ENCODE results near the gene CRYGN. TPM values are rescaled to one million over a fixed set of nuclear protein-coding genes. Genes with fewer than 3 reads are reported as not detected.

Gene CRYGN
- total and polyA plus RNA-seq, 2 experiments from 2014 or later = 0.24 TPM; not detected in 1

DNA sequence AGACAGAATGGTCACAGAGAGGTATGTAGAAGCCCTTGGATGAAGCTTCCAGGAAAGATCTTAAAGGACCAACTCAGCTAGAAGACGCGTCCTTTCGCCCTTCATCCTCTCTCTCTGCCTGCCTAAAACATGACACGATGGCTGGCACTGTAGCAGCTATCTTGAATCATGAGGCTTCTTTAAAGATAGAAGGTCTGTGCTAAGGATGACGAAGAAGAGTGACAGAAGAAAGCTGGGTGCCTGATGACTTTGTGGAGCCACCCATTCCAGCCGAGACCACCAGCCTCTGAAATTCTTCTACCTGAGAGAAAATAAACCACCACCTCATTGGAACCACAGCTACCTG, 55.6 kb downstream of the CRYGN start:
- Histone ChIP-seq H3K4me1 (ENCODE audit: insufficient read depth) (peaks cover 10% of the 10 kb centered on the region), H4K20me1 (ENCODE audit: insufficient read depth, poor library complexity, severe bottlenecking) (no peaks in the 10 kb centered on the region), H3K27ac (no peak overlapping the region), H3K9me2 (replicated peaks; ENCODE audit: insufficient read depth) (no peaks in the 10 kb centered on the region), H2AFZ (no peak overlapping the region), H3K4me2 (no peak overlapping the region), H3K4me3 (no peak overlapping the region), H3K79me2 (no peaks in the 10 kb centered on the region), H3K9me3 (ENCODE audit: low read depth) (no peaks in the 10 kb centered on the region), H3K27me3 (peaks cover 31% of the 10 kb centered on the region), H3K36me3 (replicated peaks; ENCODE audit: insufficient read depth, low read depth) (no peaks in the 10 kb centered on the region)
- WGBS (ENCODE audit: low lambda C conversion rate, missing lambda C conversion rate) = 85% methylated on average over 6 of the region's 6 CpGs
- no peak for TF ChIP-seq EZH2phosphoT487 (IDR thresholded peaks at IDR 0.05; ENCODE audit: low read depth, severe bottlenecking, unreplicated experiment)
- TF ChIP-seq EZH2 (IDR thresholded peaks at IDR 0.05; ENCODE audit: borderline replicate concordance) = no peak
- TF ChIP-seq, protein P1, sequence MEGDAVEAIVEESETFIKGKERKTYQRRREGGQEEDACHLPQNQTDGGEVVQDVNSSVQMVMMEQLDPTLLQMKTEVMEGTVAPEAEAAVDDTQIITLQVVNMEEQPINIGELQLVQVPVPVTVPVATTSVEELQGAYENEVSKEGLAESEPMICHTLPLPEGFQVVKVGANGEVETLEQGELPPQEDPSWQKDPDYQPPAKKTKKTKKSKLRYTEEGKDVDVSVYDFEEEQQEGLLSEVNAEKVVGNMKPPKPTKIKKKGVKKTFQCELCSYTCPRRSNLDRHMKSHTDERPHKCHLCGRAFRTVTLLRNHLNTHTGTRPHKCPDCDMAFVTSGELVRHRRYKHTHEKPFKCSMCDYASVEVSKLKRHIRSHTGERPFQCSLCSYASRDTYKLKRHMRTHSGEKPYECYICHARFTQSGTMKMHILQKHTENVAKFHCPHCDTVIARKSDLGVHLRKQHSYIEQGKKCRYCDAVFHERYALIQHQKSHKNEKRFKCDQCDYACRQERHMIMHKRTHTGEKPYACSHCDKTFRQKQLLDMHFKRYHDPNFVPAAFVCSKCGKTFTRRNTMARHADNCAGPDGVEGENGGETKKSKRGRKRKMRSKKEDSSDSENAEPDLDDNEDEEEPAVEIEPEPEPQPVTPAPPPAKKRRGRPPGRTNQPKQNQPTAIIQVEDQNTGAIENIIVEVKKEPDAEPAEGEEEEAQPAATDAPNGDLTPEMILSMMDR (IDR thresholded peaks at IDR 0.05; ENCODE audit: poor library complexity) = no peak
- DNase-seq (ENCODE audit: low spot score) = no peak

DNA sequence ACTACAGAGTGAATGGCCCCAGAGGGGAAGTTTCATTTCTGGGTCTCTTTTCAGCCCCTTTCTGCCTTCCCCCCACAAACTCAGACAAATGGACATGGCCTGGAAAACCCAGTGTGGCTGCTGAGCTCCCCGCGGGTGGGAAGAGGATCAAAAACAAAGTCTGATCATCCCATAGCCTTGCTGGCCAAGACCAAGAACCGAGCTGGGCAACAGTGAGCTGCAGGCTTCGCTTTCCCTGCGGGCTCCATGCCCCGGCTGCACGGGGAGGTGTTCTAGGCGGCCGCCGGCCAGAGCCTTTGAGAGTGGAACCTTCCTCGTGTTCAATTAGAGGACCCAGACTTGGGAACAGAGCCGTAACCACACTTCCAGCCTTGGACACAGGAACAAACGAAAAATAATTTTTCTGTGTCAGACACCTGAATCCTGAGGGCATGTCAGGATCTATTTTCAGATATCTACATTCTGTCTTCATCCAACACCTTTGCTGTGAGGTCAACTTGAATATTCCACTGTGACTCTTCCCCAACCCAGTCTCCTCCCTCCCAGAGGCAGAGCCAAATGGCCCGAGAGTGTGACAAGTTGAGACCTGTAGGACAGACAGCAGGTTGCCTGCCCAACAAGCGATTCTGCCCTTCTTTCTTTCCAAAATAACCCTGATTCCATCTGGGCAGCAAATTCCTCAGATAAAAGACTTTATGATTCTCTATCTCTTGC, 56.1 kb downstream of the CRYGN start:
- Histone ChIP-seq H3K9me3 (ENCODE audit: low read depth) (no peaks in the 10 kb centered on the region), H3K4me3 (no peak overlapping the region), H3K36me3 (replicated peaks; ENCODE audit: insufficient read depth, low read depth) (no peaks in the 10 kb centered on the region), H3K27ac (no peak overlapping the region), H3K9me2 (replicated peaks; ENCODE audit: insufficient read depth) (no peaks in the 10 kb centered on the region), H3K79me2 (no peaks in the 10 kb centered on the region), H2AFZ (no peak overlapping the region), H3K4me2 (no peak overlapping the region), H4K20me1 (ENCODE audit: insufficient read depth, poor library complexity, severe bottlenecking) (no peaks in the 10 kb centered on the region), H3K27me3 (peaks cover 31% of the 10 kb centered on the region), H3K4me1 (ENCODE audit: insufficient read depth) (peaks cover 10% of the 10 kb centered on the region)
- TF ChIP-seq EZH2 (IDR thresholded peaks at IDR 0.05; ENCODE audit: borderline replicate concordance) = no peak
- TF ChIP-seq EZH2phosphoT487 (IDR thresholded peaks at IDR 0.05; ENCODE audit: low read depth, severe bottlenecking, unreplicated experiment) = no peak
- TF ChIP-seq, protein P1 (IDR thresholded peaks at IDR 0.05; ENCODE audit: poor library complexity) = no peak
- no peak for DNase-seq (ENCODE audit: low spot score)
- WGBS (ENCODE audit: low lambda C conversion rate, missing lambda C conversion rate) = 89% methylated on average over 15 of the region's 15 CpGs

GRCh38 chr7:151382079-151382885, 57.7 kb downstream of the CRYGN start:
- Histone ChIP-seq H3K4me3 (no peak overlapping the region), H3K79me2 (no peaks in the 10 kb centered on the region), H3K4me1 (ENCODE audit: insufficient read depth) (peaks cover 10% of the 10 kb centered on the region), H3K36me3 (replicated peaks; ENCODE audit: insufficient read depth, low read depth) (no peaks in the 10 kb centered on the region), H3K27ac (no peak overlapping the region), H3K9me3 (ENCODE audit: low read depth) (no peaks in the 10 kb centered on the region), H3K4me2 (peak overlapping the region; percentile 73), H4K20me1 (ENCODE audit: insufficient read depth, poor library complexity, severe bottlenecking) (no peaks in the 10 kb centered on the region), H3K9me2 (replicated peaks; ENCODE audit: insufficient read depth) (no peaks in the 10 kb centered on the region), H2AFZ (no peak overlapping the region), H3K27me3 (peaks cover 31% of the 10 kb centered on the region)
- 42% methylated on average over 37 of the region's 37 CpGs for WGBS (ENCODE audit: low lambda C conversion rate, missing lambda C conversion rate)
- TF ChIP-seq EZH2 (IDR thresholded peaks at IDR 0.05; ENCODE audit: borderline replicate concordance) = peak; percentile 53
- TF ChIP-seq EZH2phosphoT487 (IDR thresholded peaks at IDR 0.05; ENCODE audit: low read depth, severe bottlenecking, unreplicated experiment) = no peak
- DNase-seq (ENCODE audit: low spot score) = no peak

Data from hepatocyte (in vitro differentiated cells).